ENCODE results near the gene MCEMP1.

MCEMP1 gene

DNA sequence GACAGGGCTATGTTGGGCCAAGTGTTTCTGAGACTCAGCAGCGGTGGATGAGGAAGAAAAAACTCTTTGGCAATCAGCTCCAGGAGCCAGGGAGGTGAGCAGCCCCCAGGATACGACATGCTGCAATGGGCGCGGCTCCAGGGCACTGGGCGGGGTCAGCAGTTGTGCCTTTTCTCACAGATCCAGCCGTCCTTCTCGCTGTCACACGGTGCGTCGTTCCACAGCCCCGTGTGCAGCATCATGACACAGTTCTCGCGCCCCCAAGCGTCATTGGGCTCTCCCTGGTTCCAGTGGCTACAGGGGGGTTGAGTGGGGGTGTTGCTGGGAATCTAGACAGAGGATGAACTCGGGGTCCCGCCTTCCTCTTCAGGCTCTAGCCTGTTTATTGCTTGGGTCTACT is 52.3 kb downstream of the MCEMP1 start:
- DNase-seq (ENCODE audit: low read depth in 2 of 2), result no peak
